Spinal cord (tissue), 10 donors: Measurements from ENCODE around the gene MAP1LC3A. TPM values are rescaled to one million over a fixed set of nuclear protein-coding genes. Genes with fewer than 3 reads are reported as not detected.
A peak's percentile ranks its signal among the peaks of the same experiment; 100 is the strongest.

Source experiments
- DNase-seq, 6 donors: peaks; one replicate each; pipeline versions ENCODE4 v3.0.0 to v3.0.0-alpha.2; 2013 to 2015; ENCODE audit warnings: low spot score in 6 of 6, low read depth in 4 of 6
- H3K27ac ChIP-seq: one replicate; pipeline ENCODE4 v1.5.1; 2013; ENCODE audit warnings: low read depth, low read length, control low read depth
- H3K27me3 ChIP-seq: one replicate; pipeline ENCODE4 v1.6.1; 2013; ENCODE audit warnings: low read length; ENCODE audit not compliant: control insufficient read depth, insufficient read depth
- H3K36me3 ChIP-seq: one replicate; pipeline ENCODE4 v1.6.1; 2013; ENCODE audit warnings: low read length; ENCODE audit not compliant: control insufficient read depth, insufficient read depth
- H3K4me1 ChIP-seq: one replicate; pipeline ENCODE4 v1.6.1; 2013; ENCODE audit warnings: low read length; ENCODE audit not compliant: control insufficient read depth, insufficient read depth
- H3K4me3 ChIP-seq: one replicate; pipeline ENCODE4 v1.5.1; 2013; ENCODE audit warnings: low read depth, low read length, control low read depth
- H3K9me3 ChIP-seq: one replicate; pipeline ENCODE4 v1.6.1; 2013; ENCODE audit warnings: low read length; ENCODE audit not compliant: control insufficient read depth, insufficient read depth
- WGBS: methylation state at CpG from one replicate; pipeline ENCODE4 v1.1.5; 2013; ENCODE audit warnings: missing lambda C conversion rate; ENCODE audit not compliant: insufficient coverage; 5-methylcytosine and 5-hydroxymethylcytosine counted together
- polyA plus RNA-seq, 2 donors: library from polyadenylated mRNA; unstranded; fragments of 120-200 nt; gene quantifications; one replicate each; pipeline ENCODE4 v1.2.1, GENCODE V29; 2013; ENCODE audit not compliant: insufficient read length in 2 of 2
- small RNA-seq: library from RNA; depleted of rRNA; stranded (forward); fragments of <200 nt; gene quantifications from one replicate; pipeline ENCODE3, GENCODE V24; 2014; ENCODE audit warnings: low replicate concordance
- total RNA-seq, 2 donors: library from RNA; depleted of rRNA in 1 of 2; stranded (reverse); fragments of 120-200 nt in 1 of 2; fragments of >200 nt in 1 of 2; gene quantifications; one replicate each; pipeline versions ENCODE4 v1.2.3 to v1.2.4, GENCODE V29; 2013 to 2014
- donor health status: healthy.

MAP1LC3A gene
- total and polyA plus RNA-seq, 4 donors = 61.6 to 307 (median 219) TPM

DNA sequence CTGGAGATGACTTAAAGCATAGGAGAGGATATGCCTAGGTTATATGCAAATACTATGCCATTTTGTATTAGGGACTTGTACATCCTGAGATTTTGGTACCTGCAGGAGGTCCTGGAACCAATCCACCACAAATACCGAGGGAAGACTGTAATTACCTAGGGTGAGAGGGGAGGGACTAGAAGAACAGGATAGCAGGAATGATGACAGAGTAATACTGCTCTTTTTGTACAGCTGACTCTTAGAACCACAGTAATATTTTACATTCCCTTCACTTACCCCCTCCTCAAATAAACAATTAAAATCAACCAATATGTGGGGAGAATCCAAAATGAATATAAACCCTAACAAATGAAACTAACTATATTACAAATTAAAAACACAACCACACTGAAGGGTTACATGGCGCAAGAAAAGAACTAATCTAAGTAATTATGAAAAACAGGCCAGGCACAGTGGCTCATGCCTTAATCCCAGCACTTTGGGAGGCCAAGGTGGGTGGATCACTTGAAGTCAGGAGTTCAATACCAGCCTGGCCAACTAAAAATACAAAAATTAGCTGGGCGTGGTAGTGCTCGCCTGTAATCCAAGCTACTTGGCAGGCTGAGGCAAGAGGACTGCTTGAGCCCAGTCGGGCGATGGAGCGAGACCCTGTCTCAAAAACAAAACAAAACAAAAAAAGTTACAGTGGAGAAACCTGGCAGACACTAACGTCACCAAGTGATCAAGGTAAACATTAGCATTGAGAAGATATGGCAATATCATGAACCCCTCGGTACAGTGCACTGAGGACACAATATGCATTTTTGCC lies 37.1 kb downstream of the MAP1LC3A start:
- Histone ChIP-seq H3K27me3 (no peaks in the 10 kb centered on the region), H3K9me3 (no peaks in the 10 kb centered on the region), H3K4me1 (no peaks in the 10 kb centered on the region), H3K4me3 (no peak overlapping the region), H3K27ac (no peak overlapping the region), H3K36me3 (peaks cover 3% of the 10 kb centered on the region)
- DNase-seq = peak in 1 of 6 donors; percentile 18
- 93% methylated on average over 3 of the region's 9 CpGs for WGBS

DNA sequence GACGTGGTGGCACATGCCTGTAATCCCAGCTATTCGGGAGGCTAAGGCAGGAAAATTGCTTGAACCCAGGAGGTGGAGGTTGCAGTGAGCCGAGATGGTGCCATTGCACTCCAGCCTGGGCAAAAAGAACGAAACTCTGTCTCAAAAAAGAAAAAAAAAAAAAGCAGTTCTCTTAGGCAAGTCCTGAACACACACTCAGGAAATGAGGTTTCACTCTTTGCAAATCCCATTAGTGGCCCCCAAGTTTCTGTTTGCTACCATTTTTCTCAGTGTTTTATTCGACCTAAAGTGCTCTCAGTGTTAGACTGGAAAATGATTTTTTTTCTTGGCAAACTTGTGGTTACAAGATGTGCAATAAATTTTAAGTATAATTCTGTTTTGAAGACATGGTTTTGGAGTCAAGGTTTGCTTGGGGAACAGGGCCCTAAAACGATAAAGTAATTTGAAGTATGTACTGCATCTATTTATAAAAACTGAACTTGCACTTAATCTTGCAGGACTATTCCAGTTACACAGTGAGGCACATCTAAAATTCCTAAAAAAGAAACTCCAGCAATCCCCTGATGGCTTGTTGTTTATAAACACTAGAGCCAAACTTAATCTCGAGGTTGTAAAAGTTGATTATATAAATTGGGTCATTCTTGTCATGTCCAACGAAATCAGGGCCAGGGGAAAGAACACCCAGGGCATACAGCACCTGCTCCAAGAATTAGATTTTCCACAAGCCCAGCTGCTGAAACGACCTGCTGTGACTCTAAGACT lies 42.6 kb downstream of the MAP1LC3A start:
- no peaks in the 10 kb centered on the region for H3K9me3 ChIP-seq
- no peak overlapping the region for H3K4me3 ChIP-seq
- no peak overlapping the region for H3K27ac ChIP-seq
- H3K4me1 ChIP-seq = no peaks in the 10 kb centered on the region
- no peaks in the 10 kb centered on the region for H3K27me3 ChIP-seq
- no peak for DNase-seq
- H3K36me3 ChIP-seq = peaks cover 6% of the 10 kb centered on the region
- 59% methylated on average over 2 of the region's 9 CpGs for WGBS

DNA sequence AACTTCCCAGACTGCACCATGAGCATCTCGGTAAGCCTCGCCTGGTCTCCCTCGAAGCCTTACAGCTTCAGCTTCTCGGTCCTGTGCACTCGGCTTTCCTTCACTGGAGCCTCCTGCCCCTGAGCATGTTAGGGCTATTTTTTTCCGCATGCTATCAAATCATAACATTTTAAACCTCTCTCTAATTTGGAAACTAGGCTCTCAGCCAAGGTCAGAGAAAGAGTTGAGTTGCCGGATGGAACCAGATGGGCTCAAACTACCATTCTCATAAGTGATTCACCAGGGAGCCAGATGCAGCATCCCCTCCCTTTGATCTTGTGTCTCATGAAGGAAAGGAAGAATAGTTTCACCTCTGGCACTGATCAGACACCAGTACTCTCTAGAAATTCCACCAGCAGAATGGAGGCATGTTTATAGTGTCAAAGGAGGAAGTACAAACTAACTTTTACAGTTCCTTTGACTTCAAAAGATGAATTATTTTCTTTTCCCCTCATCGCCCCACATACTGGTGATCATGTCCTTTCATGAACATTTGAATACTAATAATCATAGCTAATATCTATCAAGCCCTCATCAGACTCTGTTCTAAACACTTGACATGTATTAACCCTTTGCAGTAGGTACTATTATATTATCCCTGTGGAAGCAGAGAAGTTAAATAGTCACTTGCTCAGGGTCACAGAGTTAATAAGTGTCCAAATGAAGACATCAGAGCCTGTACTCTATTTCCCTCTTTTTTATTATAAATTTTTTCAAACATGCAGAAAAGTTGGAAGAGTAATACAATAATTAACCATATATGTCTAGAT lies 46.7 kb downstream of the MAP1LC3A start:
- no peaks in the 10 kb centered on the region for H3K27me3 ChIP-seq
- H3K4me1 ChIP-seq = no peaks in the 10 kb centered on the region
- no peak overlapping the region for H3K4me3 ChIP-seq
- H3K27ac ChIP-seq = peak overlapping the region; percentile 35
- 88% methylated on average over 6 of the region's 8 CpGs for WGBS
- DNase-seq = peak in 3 of 6 donors; percentile 17 to 31 (median 23)
- peaks cover 6% of the 10 kb centered on the region for H3K36me3 ChIP-seq
- H3K9me3 ChIP-seq = no peaks in the 10 kb centered on the region

DNA sequence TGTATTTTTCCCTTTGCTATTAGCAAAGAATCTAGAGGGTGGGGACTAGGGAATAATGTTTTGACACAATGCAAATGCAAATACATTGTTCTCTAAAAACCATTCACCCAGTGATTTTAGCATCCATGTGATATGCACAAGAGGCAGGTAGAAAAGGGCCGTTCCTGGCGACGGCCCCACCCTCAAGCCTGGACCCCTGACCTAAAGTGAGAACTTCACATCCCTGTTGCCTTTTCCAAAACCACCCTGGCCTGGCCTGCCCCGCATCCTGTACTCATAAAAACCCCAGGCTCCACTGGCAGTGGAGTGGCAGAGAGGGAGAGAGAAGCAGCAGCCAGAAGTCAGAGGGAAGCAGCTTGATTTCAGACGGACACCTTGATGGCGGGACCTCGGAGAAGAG lies 48.5 kb downstream of the MAP1LC3A start:
- no peak for DNase-seq
- H3K27ac ChIP-seq = no peak overlapping the region
- peaks cover 4% of the 10 kb centered on the region for H3K36me3 ChIP-seq
- no peak overlapping the region for H3K4me3 ChIP-seq
- no CpG with 5 or more reads among the region's 7 CpGs for WGBS
- H3K4me1 ChIP-seq = no peaks in the 10 kb centered on the region
- no peaks in the 10 kb centered on the region for H3K27me3 ChIP-seq
- H3K9me3 ChIP-seq = no peaks in the 10 kb centered on the region

Small RNA genes within 50 kb of the gene (small RNA-seq; reads per million reads assigned to genes)
- gene RF00019 = not detected

Other genes with a start within 250 kb of the MAP1LC3A start
- gene ITCH, start 195.4 kb upstream of the MAP1LC3A start, total RNA-seq = 10 to 100 TPM; 63.7 to 88.5 TPM
- gene ITCH, start 195.4 kb upstream of the MAP1LC3A start, polyA plus RNA-seq = 10 to 100 TPM; 25.3 to 29.7 TPM
- gene DYNLRB1, start 42.3 kb upstream of the MAP1LC3A start, total RNA-seq = 100 to 1,000 TPM in 1 of 2 donors, 10 to 100 TPM in 1; 81.4 to 153 TPM
- 100 to 1,000 TPM; 309 to 331 TPM for gene DYNLRB1, start 42.3 kb upstream of the MAP1LC3A start, polyA plus RNA-seq
- gene PIGU, start 118.4 kb downstream of the MAP1LC3A start, total RNA-seq = 10 to 100 TPM; 21.7 to 22.3 TPM
- 10 to 100 TPM; 36.9 to 38.1 TPM for gene PIGU, start 118.4 kb downstream of the MAP1LC3A start, polyA plus RNA-seq
- gene TP53INP2, start 145.6 kb downstream of the MAP1LC3A start, total RNA-seq = 10 to 100 TPM; 11.3 to 11.6 TPM
- gene TP53INP2, start 145.6 kb downstream of the MAP1LC3A start, polyA plus RNA-seq = 10 to 100 TPM; 53.8 to 57.0 TPM